Stimulated activated CD8-positive, alpha-beta memory T cell treated with anti-CD3 and anti-CD28 coated beads, Interleukin-15, amount 100 ng/mL, for 4 hours (primary cell): Measurements from ENCODE around the gene ZNF154.

Experiments used
- DNase-seq, 2 donors: peaks; one replicate each; pipeline ENCODE4 v3.0.0-alpha.2; 2020; ENCODE audit warnings: low read depth in 2 of 2

ZNF154 gene

DNA sequence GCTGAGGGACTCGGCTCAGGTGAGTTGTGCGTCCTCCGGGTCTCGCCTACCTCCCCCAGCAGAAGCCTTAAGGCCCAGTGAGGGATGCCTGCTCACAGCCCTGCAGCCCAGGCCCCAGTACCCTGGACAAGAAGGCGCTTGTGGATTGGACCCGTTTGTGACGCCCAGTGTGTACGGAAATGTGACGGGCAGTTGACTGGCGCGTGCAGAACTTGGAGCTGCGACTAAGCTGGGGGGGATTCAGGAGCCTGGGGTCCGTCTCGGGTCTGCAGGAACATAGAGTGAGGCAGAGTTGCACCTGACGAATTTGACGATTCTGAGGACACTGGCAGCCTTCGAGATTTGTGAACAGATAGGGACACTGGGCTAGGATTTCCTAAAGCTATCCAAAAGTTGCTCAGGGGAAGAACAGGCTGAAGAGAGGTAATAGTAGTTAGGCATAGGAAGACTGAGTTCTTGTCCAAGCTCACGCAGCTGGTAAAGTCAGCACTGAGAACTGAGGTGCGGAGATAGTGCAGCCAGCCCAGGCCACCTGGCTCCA is 26.7 kb downstream of the ZNF154 start:
- no peak for DNase-seq

DNA sequence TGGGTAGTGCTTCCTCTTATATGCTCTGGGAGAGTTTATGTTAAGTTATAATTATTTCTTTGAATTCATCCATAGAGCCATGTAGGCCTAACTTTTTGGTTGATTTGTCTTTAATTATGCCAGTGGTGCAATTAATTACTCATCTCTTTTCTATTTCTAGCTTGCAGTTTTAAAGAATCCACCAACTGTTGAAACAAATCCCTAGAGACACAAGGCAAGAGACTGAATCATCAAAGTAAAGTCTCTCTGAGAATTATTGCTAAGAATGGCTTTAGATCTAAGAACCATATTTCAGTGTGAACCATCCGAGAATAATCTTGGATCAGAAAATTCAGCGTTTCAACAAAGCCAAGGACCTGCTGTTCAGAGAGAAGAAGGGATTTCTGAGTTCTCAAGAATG is 33.1 kb downstream of the ZNF154 start:
- no peak for DNase-seq

DNA sequence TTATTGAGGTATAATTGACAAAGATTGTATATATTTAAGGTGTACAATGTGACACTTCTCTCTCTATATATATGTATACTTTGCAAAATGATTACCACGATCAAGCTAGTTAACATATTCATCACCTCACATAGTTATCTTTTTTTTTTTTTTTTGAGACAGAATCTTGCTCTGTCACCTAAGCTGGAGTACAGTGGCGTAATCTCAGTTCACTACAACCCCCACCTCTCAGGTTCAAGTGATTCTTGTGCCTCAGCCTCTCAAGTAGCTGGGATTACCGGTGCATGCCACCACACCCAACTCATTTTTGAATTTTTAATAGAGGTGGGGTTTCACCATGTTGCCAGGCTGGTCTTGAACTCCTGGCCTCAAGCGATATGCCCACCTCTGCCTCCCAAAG is 36.5 kb downstream of the ZNF154 start:
- DNase-seq = no peak

DNA sequence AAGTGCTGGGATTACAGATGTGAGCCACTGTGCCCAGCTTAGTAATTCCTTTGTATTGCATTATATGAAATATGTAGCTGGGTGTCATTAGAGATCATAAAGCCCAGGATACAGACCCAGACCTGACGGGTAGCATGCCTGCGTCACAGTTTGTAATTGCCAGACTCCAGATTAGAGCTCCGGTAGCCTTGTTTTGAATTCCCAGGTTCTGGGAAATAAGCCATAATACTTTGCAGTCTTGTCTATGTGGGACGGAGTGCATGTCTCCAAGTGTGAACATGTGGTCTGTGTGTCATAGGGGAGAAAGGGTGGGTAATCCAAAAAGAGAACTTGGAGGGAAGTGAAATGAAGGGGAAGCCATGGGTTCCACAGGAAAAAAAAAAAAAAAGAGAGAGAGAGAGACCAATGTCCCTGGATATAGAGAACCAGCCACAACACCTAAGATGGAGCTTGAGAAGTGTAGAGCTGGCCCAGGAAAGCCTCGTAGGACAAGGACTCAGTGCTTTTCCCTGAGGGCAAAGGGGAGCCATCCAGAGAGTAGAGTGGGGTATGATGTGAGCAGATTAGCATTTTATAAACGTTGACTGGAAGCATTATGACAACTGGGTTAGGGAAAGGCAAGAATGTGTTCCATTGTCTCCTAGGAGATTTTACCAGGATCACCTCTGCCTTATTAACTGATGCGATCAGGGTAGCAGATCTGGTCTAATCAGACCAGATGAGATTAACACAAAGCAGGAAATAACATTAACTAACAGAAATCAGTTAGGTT is 37.7 kb downstream of the ZNF154 start:
- DNase-seq = no peak

- no peak for DNase-seq
Observed at GRCh38 chr19:57668635-57669034, 40.4 kb downstream of the ZNF154 start, which contains the start of gene ZSCAN4. Gene ZSCAN4 (plus strand): TSS chr19:57668935. CDS start chr19:57676146, 7,211 bp downstream.

DNA sequence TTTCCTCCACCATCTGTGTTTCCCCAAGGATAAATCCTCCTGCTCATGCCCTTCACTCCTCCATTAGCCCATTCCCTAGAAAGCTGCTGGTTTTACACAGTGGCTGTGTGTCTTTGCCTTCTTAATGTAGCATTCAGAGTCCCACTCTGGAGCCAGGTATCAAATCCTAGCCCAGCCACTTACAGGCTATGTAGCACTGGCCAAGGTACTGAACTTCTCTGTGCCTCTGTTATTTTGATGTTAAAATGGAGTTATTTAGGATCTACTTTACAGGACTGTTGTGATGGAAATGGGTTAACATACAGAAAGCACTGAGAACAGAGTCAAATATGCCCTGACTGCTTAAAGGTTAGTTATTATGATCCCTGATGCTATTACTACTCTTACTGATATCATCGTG is 41.8 kb downstream of the ZNF154 start:
- DNase-seq = no peak

DNA sequence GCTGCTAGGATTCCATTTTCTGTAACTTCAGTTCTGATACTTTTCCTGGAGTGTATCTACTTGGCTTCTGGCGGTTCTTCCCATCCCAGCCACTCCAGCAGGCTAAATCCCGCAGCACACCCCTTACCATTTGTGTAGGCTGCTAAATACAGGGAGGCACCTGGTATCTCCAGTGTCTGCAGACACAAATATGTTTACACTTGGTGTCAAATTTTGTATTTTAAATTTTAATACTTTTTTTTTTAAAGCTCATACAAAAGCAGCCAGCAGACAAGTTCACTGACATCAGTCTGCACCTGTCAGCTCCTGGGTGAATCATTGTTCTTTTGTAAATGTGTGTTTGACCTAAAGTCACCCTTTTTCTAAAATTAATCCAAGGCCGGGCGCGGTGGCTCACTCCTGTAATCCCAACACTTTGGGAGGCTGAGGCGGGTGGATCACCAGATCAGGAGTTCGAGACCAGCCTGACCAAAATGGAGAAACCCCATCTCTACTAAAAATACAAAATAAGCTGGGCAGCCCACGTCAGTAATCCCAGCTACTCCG is 43.7 kb downstream of the ZNF154 start:
- DNase-seq = no peak

GRCh38 chr19:57664269-57665127 is 44.5 kb downstream of the ZNF154 start:
- DNase-seq = no peak

GRCh38 chr19:57656346-57656745 is 52.7 kb downstream of the ZNF154 start:
- no peak for DNase-seq

DNA sequence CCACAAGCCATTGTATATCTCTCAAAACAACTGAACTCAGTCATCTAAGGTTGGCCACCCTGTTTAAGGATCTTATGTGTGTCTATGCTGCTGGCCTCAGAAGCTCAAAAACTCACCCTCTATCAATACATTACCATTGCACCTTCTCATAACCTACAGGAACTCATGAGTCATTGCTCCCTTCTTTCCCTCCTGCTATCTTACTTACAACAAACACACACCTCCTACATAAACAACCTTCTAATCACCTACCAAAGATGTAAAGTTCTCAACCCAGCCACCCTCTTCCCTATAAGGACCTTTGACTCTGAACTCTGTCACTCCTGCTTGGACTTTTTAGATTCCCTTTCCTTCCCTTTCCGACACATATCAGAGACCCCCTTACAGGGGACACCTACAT is 53.6 kb downstream of the ZNF154 start:
- no peak for DNase-seq

DNA sequence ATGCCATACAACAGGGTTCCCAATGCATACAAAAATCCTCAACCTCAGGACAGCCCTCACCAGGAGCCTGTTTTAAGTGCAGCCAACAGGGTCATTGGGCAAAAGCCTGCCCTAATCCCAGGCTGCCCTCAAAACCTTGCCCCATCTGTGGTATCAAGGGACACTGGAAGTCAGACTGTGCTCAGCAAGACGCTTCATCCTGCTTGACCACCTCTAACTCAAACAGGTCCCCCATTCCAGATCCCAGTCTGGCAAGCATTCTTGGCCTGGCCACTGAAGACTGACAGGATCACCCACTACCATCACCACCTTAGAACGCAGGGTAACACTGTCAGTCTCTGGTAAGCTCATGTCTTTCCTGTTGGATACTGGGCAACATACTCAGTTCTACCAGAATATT is 55.3 kb downstream of the ZNF154 start:
- DNase-seq = no peak

- DNase-seq = no peak
Observed at GRCh38 chr19:57651654-57651996, 57.4 kb downstream of the ZNF154 start.

- no peak for DNase-seq
Observed at GRCh38 chr19:57648331-57649003, 60.5 kb downstream of the ZNF154 start.
